HG02884 (cell line): ENCODE measurements around the gene SPR.
"Not testable (repeated sequence)": the region's sequence is repeated elsewhere in the genome, so short reads cannot be mapped to it uniquely, and the experiment has no call there.

Experiments used
- ATAC-seq: cut with Tn5 transposase; IDR thresholded peaks from one replicate; pipeline ENCODE4 v1.9.1; 2021; ENCODE audit warnings: mild to moderate bottlenecking, moderate library complexity; ENCODE audit not compliant: unreplicated experiment

Gene SPR

GRCh38 chr2:72888438-72889202, 1.4 kb downstream of the SPR start:
- ATAC-seq = no peak

- ATAC-seq = no peak
Observed at GRCh38 chr2:72889991-72890390, 2.8 kb downstream of the SPR start.

DNA sequence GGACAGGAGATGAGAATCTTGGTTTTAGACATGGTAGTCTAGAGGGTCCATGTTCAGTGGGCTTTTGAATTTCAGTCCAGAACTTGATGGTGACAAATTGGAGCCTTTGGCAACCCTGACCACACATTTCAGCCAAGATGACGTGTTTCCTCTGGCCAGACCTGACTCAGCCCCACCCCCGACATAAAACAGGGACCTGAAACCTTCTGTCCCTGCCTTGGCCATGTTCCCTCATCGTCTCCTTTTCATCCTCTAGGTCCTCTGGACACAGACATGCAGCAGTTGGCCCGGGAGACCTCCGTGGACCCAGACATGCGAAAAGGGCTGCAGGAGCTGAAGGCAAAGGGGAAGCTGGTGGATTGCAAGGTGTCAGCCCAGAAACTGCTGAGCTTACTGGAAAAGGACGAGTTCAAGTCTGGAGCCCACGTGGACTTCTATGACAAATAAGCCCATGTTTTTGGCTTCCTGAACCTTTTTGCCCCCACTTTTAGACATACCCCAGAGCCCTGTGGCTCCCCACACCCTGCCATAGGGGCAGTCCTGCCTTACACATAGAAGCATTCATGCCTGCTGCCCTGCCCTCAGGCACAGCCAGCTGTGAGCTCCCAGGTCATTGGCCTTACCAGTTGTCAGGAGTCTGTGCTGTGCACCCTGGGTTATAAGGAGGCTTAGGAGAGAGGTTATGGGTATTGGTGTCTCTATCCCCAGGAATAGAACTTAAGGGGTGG, 4.0 kb downstream of the SPR start:
- ATAC-seq = no peak

- peak; percentile 74 for ATAC-seq
Observed at GRCh38 chr2:72892506-72893173, 5.4 kb downstream of the SPR start.

- peak; percentile 63 for ATAC-seq
Observed at GRCh38 chr2:72893594-72894319, 6.5 kb downstream of the SPR start.

GRCh38 chr2:72894514-72894913, 7.3 kb downstream of the SPR start:
- no peak for ATAC-seq

DNA sequence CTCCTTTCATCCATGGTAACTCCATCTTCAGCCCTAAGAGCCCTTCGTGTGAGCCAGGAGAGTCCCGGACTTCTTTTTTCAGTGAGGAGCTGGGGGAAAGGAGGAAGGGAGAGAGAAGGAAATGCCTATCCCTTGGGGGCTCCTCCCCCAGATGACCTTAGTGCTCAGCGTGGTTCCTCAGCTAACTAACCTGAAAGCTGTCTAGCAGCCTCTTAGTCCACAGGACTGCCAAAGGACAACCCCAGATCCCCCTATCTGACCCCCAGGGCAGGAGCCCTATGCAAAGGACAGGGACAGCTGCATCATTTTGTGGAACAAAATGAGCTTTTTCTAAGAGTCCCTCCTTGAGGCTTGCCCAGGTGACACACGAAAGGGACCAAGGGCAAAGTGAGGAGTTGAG, 7.9 kb downstream of the SPR start:
- no peak for ATAC-seq

DNA sequence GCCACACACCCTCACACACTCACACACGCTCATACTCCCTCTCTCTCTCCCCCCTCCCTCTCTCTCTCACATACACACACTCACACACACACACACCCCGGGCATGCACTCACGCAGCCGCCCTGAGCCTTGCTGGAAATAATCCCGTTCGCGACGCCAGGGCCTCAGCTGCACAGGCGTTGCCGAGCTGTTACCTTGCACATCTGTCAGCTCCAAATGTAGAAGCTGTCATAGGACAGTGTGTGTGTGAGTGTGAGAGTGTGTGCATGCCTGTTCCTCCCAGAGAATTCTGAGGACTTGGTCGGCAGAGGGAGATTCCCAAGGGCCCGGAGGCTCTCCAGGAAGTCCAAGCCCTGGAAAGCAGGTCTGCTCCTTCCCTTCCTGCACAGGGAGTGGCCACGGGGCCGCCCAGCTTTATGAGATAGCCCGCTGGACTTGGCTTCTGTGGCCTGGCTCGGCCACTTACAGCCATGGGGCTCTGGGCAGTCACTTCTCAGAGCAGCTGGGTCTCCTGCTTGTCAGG, 8.6 kb downstream of the SPR start:
- ATAC-seq = no peak

GRCh38 chr2:72896446-72896845, 9.2 kb downstream of the SPR start:
- ATAC-seq = no peak

DNA sequence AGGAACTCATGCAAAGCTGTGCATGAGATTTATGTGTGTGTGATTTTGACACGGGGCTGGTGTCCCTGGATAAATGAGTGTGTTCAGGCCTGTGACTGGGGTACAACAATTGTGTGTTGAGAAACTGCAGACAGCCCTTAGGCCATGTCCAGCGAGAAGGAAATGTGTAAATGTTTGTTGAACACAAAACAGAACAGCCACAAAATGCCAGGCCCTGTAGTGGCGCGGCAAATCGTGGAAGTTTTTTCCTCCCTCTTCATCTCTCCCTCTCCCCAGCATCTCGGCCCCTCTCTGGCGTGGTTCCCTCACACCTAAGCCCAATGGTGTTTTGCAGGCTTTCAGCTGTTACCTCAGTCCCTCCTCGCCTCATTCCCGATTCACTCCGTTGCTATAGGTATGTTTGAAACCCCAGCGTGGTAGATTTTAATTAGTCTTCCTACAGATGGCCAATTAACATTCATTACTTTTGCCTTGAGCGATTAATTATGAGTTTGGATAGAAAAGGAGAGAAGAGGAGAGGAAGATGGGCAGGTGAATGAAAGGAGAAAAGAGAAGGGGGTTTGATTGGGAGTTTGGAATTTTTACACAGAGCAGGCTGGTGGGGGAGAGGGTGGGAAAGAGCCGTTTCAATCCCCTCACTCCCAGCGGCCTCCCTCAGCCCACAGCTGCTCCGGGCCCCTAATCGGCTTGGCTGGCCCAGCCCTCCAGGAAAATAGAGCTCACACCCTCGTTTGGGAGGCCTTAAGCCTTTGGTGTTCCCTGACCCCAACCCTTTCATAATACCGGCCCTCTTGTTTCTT, 10.8 kb downstream of the SPR start:
- ATAC-seq = no peak

- no peak for ATAC-seq
Observed at GRCh38 chr2:72898585-72898906, 11.3 kb downstream of the SPR start.

DNA sequence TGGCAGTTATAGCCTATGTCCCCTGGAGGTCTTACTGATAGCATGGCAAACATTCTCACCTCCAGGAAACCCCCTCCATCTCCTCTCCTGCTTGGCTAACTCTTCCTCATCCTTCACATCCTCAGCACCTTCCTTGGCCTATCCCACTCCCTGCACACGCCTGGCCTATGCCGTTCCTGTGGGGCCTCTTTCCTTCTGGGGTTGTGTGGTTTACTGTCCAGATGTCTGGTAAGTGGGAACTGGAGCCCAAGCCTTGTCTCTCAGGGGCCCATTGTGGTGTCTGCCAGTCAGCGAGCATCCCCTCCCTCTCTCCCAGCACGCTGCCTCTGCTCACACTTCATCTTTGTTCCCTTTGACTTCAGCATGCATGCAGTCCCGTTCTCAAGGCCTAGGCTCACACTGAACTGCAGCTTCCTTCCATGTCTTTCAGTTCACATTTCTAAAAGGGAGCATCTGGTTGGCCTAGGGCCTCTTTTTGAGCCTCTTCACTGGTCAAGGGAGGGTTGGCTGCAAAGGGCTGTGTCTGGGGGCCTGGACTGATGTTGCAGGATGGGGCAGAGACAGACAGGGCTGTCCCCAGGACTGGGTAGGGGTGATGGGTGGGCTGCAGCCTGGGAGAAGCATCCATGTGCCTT, 13.1 kb downstream of the SPR start:
- no peak for ATAC-seq

DNA sequence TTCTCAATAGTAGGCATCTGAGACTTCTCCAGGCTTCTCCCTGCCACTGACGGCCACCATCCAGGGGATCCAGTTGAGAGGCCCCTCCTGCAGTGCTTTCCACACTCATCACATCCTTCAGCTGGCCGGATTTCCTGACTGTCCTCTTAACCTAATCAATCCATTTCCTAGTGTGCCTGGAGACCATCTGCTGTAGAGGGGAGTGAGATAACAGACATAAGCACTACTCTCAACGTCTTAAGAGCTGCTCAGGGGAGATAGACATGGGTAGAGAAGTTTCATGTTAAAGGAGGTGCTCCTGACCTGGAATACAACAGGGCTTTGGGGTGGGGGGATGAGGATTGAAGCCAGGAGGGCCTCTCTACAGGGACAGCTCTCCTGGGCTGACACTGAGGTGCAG, 14.2 kb downstream of the SPR start:
- no peak for ATAC-seq

- not testable (repeated sequence) for ATAC-seq
Observed at GRCh38 chr2:72907369-72907768, 20.2 kb downstream of the SPR start.

DNA sequence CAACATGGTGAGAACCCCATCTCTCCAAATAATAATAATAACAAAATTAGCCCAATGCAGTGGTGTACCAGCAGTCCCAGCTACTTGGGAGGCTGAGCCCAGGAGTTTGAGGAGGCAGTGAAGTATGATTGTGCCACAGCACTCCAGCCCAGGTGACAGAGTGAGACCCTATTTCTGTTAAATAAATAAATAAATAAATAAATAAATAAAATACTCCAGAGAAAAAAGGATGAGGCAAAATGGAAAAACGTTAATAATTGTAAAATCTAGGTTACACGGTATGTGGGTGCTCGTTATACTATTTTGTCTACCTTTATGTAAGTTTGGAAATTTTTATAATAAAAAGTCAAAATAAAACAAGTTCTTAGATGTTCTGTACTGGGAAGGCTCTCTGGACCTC, 21.5 kb downstream of the SPR start:
- ATAC-seq = no peak

- no peak for ATAC-seq
Observed at GRCh38 chr2:72911256-72911655, 24.0 kb downstream of the SPR start.

DNA sequence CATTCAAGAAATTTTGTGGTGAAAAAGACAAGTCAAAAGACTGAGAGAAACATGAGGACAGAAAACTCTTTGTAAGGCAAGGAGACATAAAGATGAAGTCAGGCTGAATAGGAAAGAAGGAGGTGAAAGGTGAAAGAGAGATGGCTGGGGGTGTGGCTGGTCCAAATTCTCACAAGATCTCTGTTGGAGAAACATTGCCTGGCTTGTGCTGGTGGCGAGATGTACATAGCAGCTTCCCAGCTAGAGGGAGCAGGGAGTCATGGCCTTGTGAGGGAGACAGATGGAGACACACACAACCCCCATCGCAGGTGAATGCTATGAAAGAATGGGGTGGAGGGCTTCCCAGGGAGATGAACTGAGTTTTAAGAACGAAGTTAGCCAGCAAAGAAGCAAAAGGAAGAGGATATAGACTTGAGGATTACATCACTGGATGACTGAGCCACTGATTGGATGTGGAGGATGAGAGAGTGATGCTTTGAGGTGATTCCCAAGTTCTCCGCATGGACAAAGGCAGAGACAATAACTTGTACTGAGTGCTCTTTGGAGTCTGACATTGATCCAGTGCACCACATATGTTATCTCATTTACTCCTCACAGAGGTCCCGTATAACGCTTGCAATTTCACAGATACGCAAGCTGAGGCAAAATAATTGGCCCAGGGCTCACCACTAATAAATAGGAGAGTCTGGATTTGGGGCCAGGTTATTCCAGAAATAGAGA, 26.4 kb downstream of the SPR start:
- no peak for ATAC-seq

DNA sequence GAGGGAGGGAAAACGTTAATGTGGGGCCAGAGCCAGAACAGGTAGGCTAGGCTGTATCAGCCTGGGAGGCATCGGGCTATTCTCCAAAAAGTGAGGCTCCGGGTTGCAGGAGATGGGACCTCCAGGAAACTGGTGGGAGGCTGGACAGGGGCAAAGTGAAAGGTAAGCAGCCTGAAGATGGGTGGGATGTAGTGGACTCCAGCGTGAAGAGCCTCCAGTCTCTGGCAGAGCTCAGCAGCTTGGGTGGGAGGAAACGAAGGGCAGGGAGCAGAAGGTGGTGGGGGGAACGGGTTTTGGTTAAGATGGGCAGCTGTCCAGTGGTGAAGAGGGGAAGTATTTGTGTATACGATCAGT, 27.0 kb downstream of the SPR start:
- no peak for ATAC-seq

- ATAC-seq = no peak
Observed at GRCh38 chr2:72914589-72915319, 27.5 kb downstream of the SPR start.
